ENCODE results near the gene PPP2R1B.
"Not testable (repeated sequence)": the region's sequence is repeated elsewhere in the genome, so short reads cannot be mapped to it uniquely, and the experiment has no call there.

Gene PPP2R1B

GRCh38 chr11:111797145-111797581, 31.0 kb upstream of the PPP2R1B start:
- H3K27ac ChIP-seq (ENCODE audit: low read depth, low read length), result no peak overlapping the region
- H3K4me1 ChIP-seq (ENCODE audit: control insufficient read depth, insufficient read depth, low read length), result no peaks in the 10 kb centered on the region

GRCh38 chr11:111796696-111797095, 30.5 kb upstream of the PPP2R1B start:
- H3K4me3 ChIP-seq (ENCODE audit: low read depth, low read length), result no peak overlapping the region
- no peak overlapping the region for H3K27ac ChIP-seq (ENCODE audit: low read depth, low read length)
- H3K9ac ChIP-seq (ENCODE audit: low read depth, low read length), result no peak overlapping the region
- H3K36me3 ChIP-seq (ENCODE audit: control insufficient read depth, insufficient read depth, low read length), result no peaks in the 10 kb centered on the region
- H3K9me3 ChIP-seq (ENCODE audit: control insufficient read depth, insufficient read depth, low read length), result no peaks in the 10 kb centered on the region
- no peaks in the 10 kb centered on the region for H3K4me1 ChIP-seq (ENCODE audit: control insufficient read depth, insufficient read depth, low read length)
- no peaks in the 10 kb centered on the region for H3K27me3 ChIP-seq (ENCODE audit: control insufficient read depth, insufficient read depth, low read length)

More at GRCh38 chr11:111797145-111797581, 31.0 kb upstream of the PPP2R1B start:
- H3K9ac ChIP-seq (ENCODE audit: low read depth, low read length), result no peak overlapping the region
- H3K36me3 ChIP-seq (ENCODE audit: control insufficient read depth, insufficient read depth, low read length), result no peaks in the 10 kb centered on the region
- no peak overlapping the region for H3K4me3 ChIP-seq (ENCODE audit: low read depth, low read length)
- H3K9me3 ChIP-seq (ENCODE audit: control insufficient read depth, insufficient read depth, low read length), result no peaks in the 10 kb centered on the region
- H3K27me3 ChIP-seq (ENCODE audit: control insufficient read depth, insufficient read depth, low read length), result no peaks in the 10 kb centered on the region

- Histone ChIP-seq H3K9me3 (ENCODE audit: control insufficient read depth, insufficient read depth, low read length) (no peaks in the 10 kb centered on the region), H3K36me3 (ENCODE audit: control insufficient read depth, insufficient read depth, low read length) (no peaks in the 10 kb centered on the region), H3K27me3 (ENCODE audit: control insufficient read depth, insufficient read depth, low read length) (no peaks in the 10 kb centered on the region), H3K9ac (ENCODE audit: low read depth, low read length) (no peak overlapping the region), H3K4me3 (ENCODE audit: low read depth, low read length) (no peak overlapping the region), H3K4me1 (ENCODE audit: control insufficient read depth, insufficient read depth, low read length) (no peaks in the 10 kb centered on the region), H3K27ac (ENCODE audit: low read depth, low read length) (no peak overlapping the region)
Measured at GRCh38 chr11:111795334-111795985, 29.3 kb upstream of the PPP2R1B start.

GRCh38 chr11:111793863-111794262, 27.7 kb upstream of the PPP2R1B start:
- H3K27ac ChIP-seq (ENCODE audit: low read depth, low read length), result no peak overlapping the region
- H3K9ac ChIP-seq (ENCODE audit: low read depth, low read length), result no peak overlapping the region
- H3K36me3 ChIP-seq (ENCODE audit: control insufficient read depth, insufficient read depth, low read length), result no peaks in the 10 kb centered on the region
- no peak overlapping the region for H3K4me3 ChIP-seq (ENCODE audit: low read depth, low read length)
- H3K9me3 ChIP-seq (ENCODE audit: control insufficient read depth, insufficient read depth, low read length), result no peaks in the 10 kb centered on the region
- H3K4me1 ChIP-seq (ENCODE audit: control insufficient read depth, insufficient read depth, low read length), result no peaks in the 10 kb centered on the region
- no peaks in the 10 kb centered on the region for H3K27me3 ChIP-seq (ENCODE audit: control insufficient read depth, insufficient read depth, low read length)

- no peak overlapping the region for H3K9ac ChIP-seq (ENCODE audit: low read depth, low read length)
- no peaks in the 10 kb centered on the region for H3K27me3 ChIP-seq (ENCODE audit: control insufficient read depth, insufficient read depth, low read length)
- no peaks in the 10 kb centered on the region for H3K9me3 ChIP-seq (ENCODE audit: control insufficient read depth, insufficient read depth, low read length)
- H3K4me1 ChIP-seq (ENCODE audit: control insufficient read depth, insufficient read depth, low read length), result no peaks in the 10 kb centered on the region
- no peak overlapping the region for H3K27ac ChIP-seq (ENCODE audit: low read depth, low read length)
- no peak overlapping the region for H3K4me3 ChIP-seq (ENCODE audit: low read depth, low read length)
- no peaks in the 10 kb centered on the region for H3K36me3 ChIP-seq (ENCODE audit: control insufficient read depth, insufficient read depth, low read length)
Measured at GRCh38 chr11:111792955-111793500, 26.8 kb upstream of the PPP2R1B start.

- H3K27ac ChIP-seq (ENCODE audit: low read depth, low read length), result no peak overlapping the region
- no peak overlapping the region for H3K4me3 ChIP-seq (ENCODE audit: low read depth, low read length)
- H3K4me1 ChIP-seq (ENCODE audit: control insufficient read depth, insufficient read depth, low read length), result no peaks in the 10 kb centered on the region
- no peaks in the 10 kb centered on the region for H3K27me3 ChIP-seq (ENCODE audit: control insufficient read depth, insufficient read depth, low read length)
- no peaks in the 10 kb centered on the region for H3K36me3 ChIP-seq (ENCODE audit: control insufficient read depth, insufficient read depth, low read length)
- H3K9ac ChIP-seq (ENCODE audit: low read depth, low read length), result no peak overlapping the region
- H3K9me3 ChIP-seq (ENCODE audit: control insufficient read depth, insufficient read depth, low read length), result no peaks in the 10 kb centered on the region
Measured at GRCh38 chr11:111792314-111792713, 26.1 kb upstream of the PPP2R1B start.

GRCh38 chr11:111788464-111788863, 22.3 kb upstream of the PPP2R1B start:
- Histone ChIP-seq H3K4me1 (ENCODE audit: control insufficient read depth, insufficient read depth, low read length) (no peaks in the 10 kb centered on the region), H3K27me3 (ENCODE audit: control insufficient read depth, insufficient read depth, low read length) (no peaks in the 10 kb centered on the region), H3K4me3 (ENCODE audit: low read depth, low read length) (no peak overlapping the region), H3K9ac (ENCODE audit: low read depth, low read length) (no peak overlapping the region), H3K27ac (ENCODE audit: low read depth, low read length) (no peak overlapping the region), H3K36me3 (ENCODE audit: control insufficient read depth, insufficient read depth, low read length) (peaks cover 10% of the 10 kb centered on the region), H3K9me3 (ENCODE audit: control insufficient read depth, insufficient read depth, low read length) (no peaks in the 10 kb centered on the region)

GRCh38 chr11:111788051-111788450, 21.9 kb upstream of the PPP2R1B start:
- Histone ChIP-seq H3K4me1 (ENCODE audit: control insufficient read depth, insufficient read depth, low read length) (no peaks in the 10 kb centered on the region), H3K4me3 (ENCODE audit: low read depth, low read length) (no peak overlapping the region), H3K27ac (ENCODE audit: low read depth, low read length) (no peak overlapping the region), H3K9ac (ENCODE audit: low read depth, low read length) (no peak overlapping the region), H3K9me3 (ENCODE audit: control insufficient read depth, insufficient read depth, low read length) (no peaks in the 10 kb centered on the region), H3K27me3 (ENCODE audit: control insufficient read depth, insufficient read depth, low read length) (no peaks in the 10 kb centered on the region), H3K36me3 (ENCODE audit: control insufficient read depth, insufficient read depth, low read length) (peaks cover 10% of the 10 kb centered on the region)

- Histone ChIP-seq H3K9ac (ENCODE audit: low read depth, low read length) (no peak overlapping the region), H3K9me3 (ENCODE audit: control insufficient read depth, insufficient read depth, low read length) (no peaks in the 10 kb centered on the region), H3K27ac (ENCODE audit: low read depth, low read length) (no peak overlapping the region), H3K27me3 (ENCODE audit: control insufficient read depth, insufficient read depth, low read length) (no peaks in the 10 kb centered on the region), H3K4me1 (ENCODE audit: control insufficient read depth, insufficient read depth, low read length) (no peaks in the 10 kb centered on the region), H3K4me3 (ENCODE audit: low read depth, low read length) (no peak overlapping the region), H3K36me3 (ENCODE audit: control insufficient read depth, insufficient read depth, low read length) (peaks cover 10% of the 10 kb centered on the region)
Measured at GRCh38 chr11:111785886-111786412, 19.8 kb upstream of the PPP2R1B start.

GRCh38 chr11:111785076-111785475, 18.9 kb upstream of the PPP2R1B start:
- H3K27ac ChIP-seq (ENCODE audit: low read depth, low read length), result no peak overlapping the region
- no peaks in the 10 kb centered on the region for H3K4me1 ChIP-seq (ENCODE audit: control insufficient read depth, insufficient read depth, low read length)
- H3K9ac ChIP-seq (ENCODE audit: low read depth, low read length), result no peak overlapping the region

GRCh38 chr11:111784311-111784710, 18.1 kb upstream of the PPP2R1B start:
- H3K9me3 ChIP-seq (ENCODE audit: control insufficient read depth, insufficient read depth, low read length); H3K27me3 ChIP-seq (ENCODE audit: control insufficient read depth, insufficient read depth, low read length); H3K4me1 ChIP-seq (ENCODE audit: control insufficient read depth, insufficient read depth, low read length); H3K4me3 ChIP-seq (ENCODE audit: low read depth, low read length); H3K9ac ChIP-seq (ENCODE audit: low read depth, low read length); H3K27ac ChIP-seq (ENCODE audit: low read depth, low read length): not testable (repeated sequence)
- H3K36me3 ChIP-seq (ENCODE audit: control insufficient read depth, insufficient read depth, low read length), result peaks cover 10% of the 10 kb centered on the region

More at GRCh38 chr11:111785076-111785475, 18.9 kb upstream of the PPP2R1B start:
- peaks cover 10% of the 10 kb centered on the region for H3K36me3 ChIP-seq (ENCODE audit: control insufficient read depth, insufficient read depth, low read length)
- H3K4me3 ChIP-seq (ENCODE audit: low read depth, low read length), result no peak overlapping the region
- H3K27me3 ChIP-seq (ENCODE audit: control insufficient read depth, insufficient read depth, low read length), result no peaks in the 10 kb centered on the region
- H3K9me3 ChIP-seq (ENCODE audit: control insufficient read depth, insufficient read depth, low read length), result no peaks in the 10 kb centered on the region
